Type B pancreatic cell (in vitro differentiated cells): ENCODE results near the gene TEX54. TPM values are rescaled to one million over a fixed set of nuclear protein-coding genes. Genes with fewer than 3 reads are reported as not detected.

Source experiments
- DNase-seq: peaks from one replicate; pipeline ENCODE4 v3.0.0; 2021; ENCODE audit warnings: mixed read lengths; ENCODE audit not compliant: unreplicated experiment; ENCODE audit errors: extremely low spot score
- H3K27ac Mint-ChIP-seq: 2 replicates; pipeline ENCODE4 v1.8.0; 2021; ENCODE audit warnings: mild to moderate bottlenecking, mixed read lengths
- H3K27me3 Mint-ChIP-seq: 2 replicates; pipeline ENCODE4 v1.8.0; 2021; ENCODE audit warnings: mixed read lengths
- H3K36me3 Mint-ChIP-seq: 2 replicates; pipeline ENCODE4 v1.8.0; 2021; ENCODE audit warnings: mixed read lengths
- H3K4me1 Mint-ChIP-seq: one replicate; pipeline ENCODE4 v1.8.0; 2021; ENCODE audit warnings: mixed read lengths; ENCODE audit not compliant: unreplicated experiment
- H3K4me3 Mint-ChIP-seq: 2 replicates; pipeline ENCODE4 v1.8.0; 2021; ENCODE audit warnings: mild to moderate bottlenecking, mixed read lengths
- H3K9me3 Mint-ChIP-seq: 2 replicates; pipeline ENCODE4 v1.8.0; 2021; ENCODE audit warnings: mixed read lengths
- microRNA-seq: library from miRNA; unstranded; fragments of <30 nt; microRNA quantifications from one replicate; pipeline ENCODE4, GENCODE V29; 2020
- total RNA-seq: library from RNA; stranded (reverse); gene quantifications from 2 replicates; pipeline ENCODE4 v1.2.1, GENCODE V29; 2021; ENCODE audit warnings: low replicate concordance
- TF ChIP-seq, protein P1 (sequence below): fragments of 200-600 bp; sonication (generic); conservative IDR thresholded peaks from 2 replicates; pipeline ENCODE4 v1.5.0; 2021; ENCODE audit warnings: antibody characterized with exemption, mild to moderate bottlenecking

TEX54 gene
- total RNA-seq, 1 donor from 2014 or later: not detected

DNA sequence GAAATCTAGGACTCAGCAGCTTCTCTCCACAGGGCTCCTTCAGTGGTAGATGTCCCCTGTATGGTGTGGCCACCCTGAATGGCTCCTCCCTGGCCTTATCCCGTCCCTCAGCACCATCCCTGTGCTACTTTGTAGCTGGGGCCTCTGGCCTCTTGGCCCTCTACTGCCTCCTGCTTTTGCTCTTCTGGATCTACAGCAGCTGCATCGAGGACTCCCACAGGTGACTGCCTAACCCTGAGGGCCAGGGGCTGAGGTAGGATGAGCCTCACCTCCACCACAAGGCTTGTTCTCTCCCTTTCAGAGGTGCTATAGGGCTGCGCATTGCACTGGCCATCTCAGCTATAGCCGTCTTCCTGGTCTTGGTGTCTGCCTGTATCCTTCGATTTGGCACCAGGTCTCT is 43.6 kb downstream of the TEX54 start:
- no peaks in the 10 kb centered on the region for H3K27me3 Mint-ChIP-seq
- peak overlapping the region; percentile 97 for H3K27ac Mint-ChIP-seq
- H3K4me1 Mint-ChIP-seq: peaks cover 27% of the 10 kb centered on the region
- H3K9me3 Mint-ChIP-seq: no peaks in the 10 kb centered on the region
- peaks cover 11% of the 10 kb centered on the region for H3K36me3 Mint-ChIP-seq
- H3K4me3 Mint-ChIP-seq: peak overlapping the region; percentile 95
- TF ChIP-seq, protein P1, sequence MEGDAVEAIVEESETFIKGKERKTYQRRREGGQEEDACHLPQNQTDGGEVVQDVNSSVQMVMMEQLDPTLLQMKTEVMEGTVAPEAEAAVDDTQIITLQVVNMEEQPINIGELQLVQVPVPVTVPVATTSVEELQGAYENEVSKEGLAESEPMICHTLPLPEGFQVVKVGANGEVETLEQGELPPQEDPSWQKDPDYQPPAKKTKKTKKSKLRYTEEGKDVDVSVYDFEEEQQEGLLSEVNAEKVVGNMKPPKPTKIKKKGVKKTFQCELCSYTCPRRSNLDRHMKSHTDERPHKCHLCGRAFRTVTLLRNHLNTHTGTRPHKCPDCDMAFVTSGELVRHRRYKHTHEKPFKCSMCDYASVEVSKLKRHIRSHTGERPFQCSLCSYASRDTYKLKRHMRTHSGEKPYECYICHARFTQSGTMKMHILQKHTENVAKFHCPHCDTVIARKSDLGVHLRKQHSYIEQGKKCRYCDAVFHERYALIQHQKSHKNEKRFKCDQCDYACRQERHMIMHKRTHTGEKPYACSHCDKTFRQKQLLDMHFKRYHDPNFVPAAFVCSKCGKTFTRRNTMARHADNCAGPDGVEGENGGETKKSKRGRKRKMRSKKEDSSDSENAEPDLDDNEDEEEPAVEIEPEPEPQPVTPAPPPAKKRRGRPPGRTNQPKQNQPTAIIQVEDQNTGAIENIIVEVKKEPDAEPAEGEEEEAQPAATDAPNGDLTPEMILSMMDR: no peak
- DNase-seq: no peak

DNA sequence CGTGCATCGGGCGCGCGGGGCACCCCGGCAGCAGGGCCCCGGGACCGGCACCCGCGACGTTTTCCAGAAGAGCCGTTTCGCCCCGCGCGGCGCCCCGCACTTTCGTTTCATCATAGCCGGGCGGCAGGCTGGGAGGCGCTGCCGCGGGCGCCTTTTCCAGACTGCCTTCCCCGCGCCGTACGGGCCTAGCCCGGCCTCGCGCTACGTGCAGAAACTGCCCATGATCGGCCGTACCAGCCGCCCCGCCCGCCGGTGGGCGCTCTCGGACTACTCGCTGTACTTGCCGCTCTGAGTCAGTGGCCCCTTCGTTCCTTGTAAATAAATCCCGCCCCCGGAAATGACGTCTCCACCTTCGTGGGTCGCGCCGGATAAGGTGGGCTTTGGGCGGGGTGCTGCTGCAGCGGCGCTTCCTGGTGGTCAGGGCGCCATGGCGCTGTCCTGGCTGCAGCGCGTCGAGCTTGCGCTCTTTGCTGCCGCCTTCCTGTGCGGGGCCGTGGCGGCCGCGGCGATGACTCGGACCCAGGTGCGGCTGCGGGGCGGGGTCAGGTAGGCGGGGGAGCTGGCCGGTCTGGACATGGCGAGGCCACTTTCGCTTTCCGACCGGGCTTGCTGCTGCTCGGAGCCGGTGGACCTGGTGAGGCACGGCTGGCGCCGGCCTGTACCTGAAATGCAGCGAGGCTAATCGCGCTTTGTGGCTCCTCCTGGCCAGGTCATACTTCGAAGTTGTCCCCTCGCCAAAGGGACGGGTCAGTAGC is 45.5 kb downstream of the TEX54 start, which contains the start of gene TMEM179B:
TSS of gene TMEM179B (plus strand) at position 398 of the 755 bp plus-strand sequence. CDS start at position 428, 30 bp downstream.
- Mint-ChIP-seq H3K36me3 (peaks cover 12% of the 10 kb centered on the region), H3K4me1 (peaks cover 21% of the 10 kb centered on the region), H3K9me3 (no peaks in the 10 kb centered on the region), H3K4me3 (peak within 1 kb of the TSS; percentile 95), H3K27ac (peak within 1 kb of the TSS; percentile 97), H3K27me3 (no peaks in the 10 kb centered on the region)
- TF ChIP-seq, protein P1: peak; percentile 34
- DNase-seq: peak; percentile 95

DNA sequence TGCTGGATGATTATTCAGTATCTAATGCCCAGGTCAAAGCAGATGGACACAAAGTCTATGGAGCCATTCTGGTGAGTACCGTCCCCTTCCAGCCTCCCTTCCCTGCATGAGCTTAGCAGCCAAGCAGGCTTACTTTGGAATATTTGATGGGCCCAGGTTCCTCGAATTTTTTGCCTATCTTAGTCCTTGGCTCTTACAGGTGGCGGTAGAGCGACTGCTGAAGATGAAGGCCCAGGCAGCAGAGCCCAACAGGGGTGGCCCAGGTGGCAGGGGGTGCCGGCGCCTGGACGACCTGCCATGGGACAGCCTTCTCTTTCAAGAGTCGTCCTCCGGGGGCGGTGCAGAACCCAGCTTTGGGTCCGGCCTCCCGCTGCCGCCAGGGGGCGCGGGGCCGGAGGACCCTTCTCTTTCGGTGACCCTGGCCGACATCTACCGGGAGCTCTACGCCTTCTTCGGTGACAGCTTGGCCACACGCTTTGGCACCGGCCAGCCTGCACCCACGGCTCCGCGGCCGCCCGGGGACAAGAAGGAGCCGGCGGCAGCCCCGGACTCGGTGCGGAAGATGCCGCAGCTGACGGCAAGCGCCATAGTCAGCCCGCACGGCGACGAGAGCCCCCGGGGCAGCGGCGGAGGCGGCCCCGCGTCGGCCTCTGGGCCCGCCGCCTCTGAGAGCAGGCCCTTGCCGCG is 46.2 kb downstream of the TEX54 start:
- H3K27ac Mint-ChIP-seq: peak overlapping the region; percentile 88
- no peaks in the 10 kb centered on the region for H3K27me3 Mint-ChIP-seq
- DNase-seq: peak; percentile 91
- TF ChIP-seq, protein P1: peak; percentile 92
- H3K4me1 Mint-ChIP-seq: peaks cover 18% of the 10 kb centered on the region
- no peaks in the 10 kb centered on the region for H3K9me3 Mint-ChIP-seq
- H3K36me3 Mint-ChIP-seq: peaks cover 9% of the 10 kb centered on the region
- H3K4me3 Mint-ChIP-seq: peak overlapping the region; percentile 87

DNA sequence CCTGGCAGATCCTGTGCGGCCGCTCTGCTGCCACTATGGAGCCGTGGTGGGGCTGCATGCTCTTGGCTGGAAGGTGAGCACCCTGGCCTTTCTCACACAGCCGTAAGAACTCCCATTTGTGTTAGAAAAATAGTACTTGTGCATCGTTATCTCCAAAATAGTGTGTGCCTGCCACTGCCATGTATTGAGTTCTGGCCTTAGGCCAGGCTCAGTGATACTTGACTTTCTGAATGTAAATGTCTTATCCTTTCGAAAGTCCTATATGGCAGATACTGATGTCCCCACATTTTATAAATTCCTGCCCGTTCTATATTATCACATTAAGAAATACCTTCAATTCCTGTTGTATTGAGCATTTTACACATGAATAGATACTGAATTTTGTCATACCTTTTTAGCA is 49.9 kb downstream of the TEX54 start:
- no peak for DNase-seq
- Mint-ChIP-seq H3K9me3 (no peaks in the 10 kb centered on the region), H3K27me3 (no peaks in the 10 kb centered on the region), H3K27ac (no peak overlapping the region), H3K4me1 (peaks cover 2% of the 10 kb centered on the region), H3K4me3 (no peak overlapping the region), H3K36me3 (peaks cover 6% of the 10 kb centered on the region)
- TF ChIP-seq, protein P1: no peak

Small RNA genes within 50 kb of the gene (microRNA-seq; reads per million reads assigned to microRNA genes)
- 2.2 reads per million for gene MIR6514
- not detected for gene MIR6748

Other genes with a start within 250 kb of the TEX54 start
- gene TUT1, start 241.3 kb downstream of the TEX54 start, total RNA-seq: 15.0 and 22.1 TPM in 2 replicates
- 148 and 152 TPM in 2 replicates for gene MTA2, start 231.0 kb downstream of the TEX54 start, total RNA-seq
- 46.0 and 76.0 TPM in 2 replicates for gene EML3, start 220.1 kb downstream of the TEX54 start, total RNA-seq
- 1.4 and 1.8 TPM in 2 replicates for gene ROM1, start 219.6 kb downstream of the TEX54 start, total RNA-seq
- gene B3GAT3, start 210.9 kb downstream of the TEX54 start, total RNA-seq: 43.4 and 50.0 TPM in 2 replicates
- gene GANAB, start 186.2 kb downstream of the TEX54 start, total RNA-seq: 278 and 372 TPM in 2 replicates
- 26.5 and 28.3 TPM in 2 replicates for gene INTS5, start 179.5 kb downstream of the TEX54 start, total RNA-seq
- gene C11orf98, start 167.6 kb downstream of the TEX54 start, total RNA-seq: 69.1 and 69.2 TPM in 2 replicates
- 17.7 and 28.0 TPM in 2 replicates for gene CSKMT, start 167.5 kb downstream of the TEX54 start, total RNA-seq
- 11.2 and 11.7 TPM in 2 replicates for gene UQCC3, start 161.2 kb downstream of the TEX54 start, total RNA-seq
- 6.1 and 8.1 TPM in 2 replicates for gene LBHD1, start 160.6 kb downstream of the TEX54 start, total RNA-seq
- gene UBXN1, start 153.8 kb downstream of the TEX54 start, total RNA-seq: 76.5 and 113 TPM in 2 replicates
- gene LRRN4CL, start 143.3 kb downstream of the TEX54 start, total RNA-seq: 0.21 and 1.0 TPM in 2 replicates
- gene BSCL2, start 125.4 kb downstream of the TEX54 start, total RNA-seq: 93.5 and 94.6 TPM in 2 replicates
- 0.88 and 4.7 TPM in 2 replicates for gene GNG3, start 125.2 kb downstream of the TEX54 start, total RNA-seq
- 44.8 and 63.7 TPM in 2 replicates for gene HNRNPUL2, start 105.4 kb downstream of the TEX54 start, total RNA-seq
- 34.1 and 39.0 TPM in 2 replicates for gene TTC9C, start 104.4 kb downstream of the TEX54 start, total RNA-seq
- gene ZBTB3, start 78.7 kb downstream of the TEX54 start, total RNA-seq: 6.3 and 10.1 TPM in 2 replicates
- gene POLR2G, start 71.3 kb downstream of the TEX54 start, total RNA-seq: 68.8 and 98.7 TPM in 2 replicates
- 23.8 and 37.6 TPM in 2 replicates for gene TAF6L, start 61.4 kb downstream of the TEX54 start, total RNA-seq
- gene TMEM179B, start 45.4 kb downstream of the TEX54 start, total RNA-seq: 41.1 and 53.1 TPM in 2 replicates
- 21.9 and 23.3 TPM in 2 replicates for gene TMEM223, start 40.8 kb downstream of the TEX54 start, total RNA-seq
- gene NXF1, start 27.4 kb downstream of the TEX54 start, total RNA-seq: 111 TPM in 2 replicates
- gene STX5, start 790 bp downstream of the TEX54 start, total RNA-seq: 42.4 and 51.7 TPM in 2 replicates
- gene WDR74, start 6.7 kb upstream of the TEX54 start, total RNA-seq: 47.6 and 58.3 TPM in 2 replicates
- gene SLC3A2, start 48.1 kb upstream of the TEX54 start, total RNA-seq: 190 and 287 TPM in 2 replicates
- 0.29 and 2.1 TPM in 2 replicates for gene CHRM1, start 88.5 kb upstream of the TEX54 start, total RNA-seq
- gene SLC22A6, start 152.1 kb upstream of the TEX54 start, total RNA-seq: 1.5 TPM in 1 of 2 replicates, not detected in the other
- 0.17 and 0.85 TPM in 2 replicates for gene SLC22A8, start 183.0 kb upstream of the TEX54 start, total RNA-seq